ENCODE measurements around the gene DNAJC7. TPM values are rescaled to one million over a fixed set of nuclear protein-coding genes. Genes with fewer than 3 reads are reported as not detected.

DNAJC7 gene
- total RNA-seq, 1 experiment from 2014 or later, result 60.1 TPM

- Histone ChIP-seq H4K20me1 (ENCODE audit: low read length) (no peaks in the 10 kb centered on the region), H3K27ac (ENCODE audit: low read length) (0 out of 2 replicates have a peak within 1 kb of the TSS, but pooled peaks have one; percentile 7), H3K9me2 (replicated peaks; ENCODE audit: low read length) (no peaks in the 10 kb centered on the region), H3K79me2 (ENCODE audit: low read length) (peaks cover 42% of the 10 kb centered on the region), H3F3A (ENCODE audit: low read length, unreplicated experiment) (no peaks in the 10 kb centered on the region), H3K4me2 (ENCODE audit: low read length) (peak within 1 kb of the TSS; percentile 93), H3K27me3 (ENCODE audit: low read length) (no peaks in the 10 kb centered on the region), H3K4me3 (ENCODE audit: low read length) (peak within 1 kb of the TSS; percentile 96), H3K36me3 (ENCODE audit: low read depth, low read length) (no peaks in the 10 kb centered on the region), H3K9me3 (ENCODE audit: low read length) (no peaks in the 10 kb centered on the region), H3K9ac (ENCODE audit: low read length) (peak within 1 kb of the TSS; percentile 97), H2AFZ (ENCODE audit: low read length) (peak within 1 kb of the TSS; percentile 94), H3K4me1 (ENCODE audit: insufficient read depth, low read length) (peaks cover 24% of the 10 kb centered on the region)
- ChIA-PET CTCF (interaction anchor here (0.6 to 0.7 kb wide), 4 partner anchors 56 to 744 kb away, joined by 3 to 5 read pairs (median 4); no protein-coding TSS in a partner anchor), POLR2A (ENCODE audit: unreplicated experiment) (interaction anchor here (0.7 to 1.1 kb wide), 2 partner anchors 54 to 548 kb away, joined by 4 to 5 read pairs; partner anchors contain the start of gene CNP)
- peak; percentile 63 for ATAC-seq
- BruUV-seq (replicated peaks), result no TSS peak
- intact Hi-C loops (cut with micrococcal nuclease), result no loop called here
- DNase-seq, result peak; percentile 86
- TF ChIP-seq CTCF (conservative IDR thresholded peaks at IDR 0.05; ENCODE audit: low read depth, low read length) (peak; percentile 76), EZH2phosphoT487 (IDR thresholded peaks at IDR 0.05; ENCODE audit: borderline replicate concordance, low read length) (no peak), EZH2 (IDR thresholded peaks at IDR 0.05; ENCODE audit: low read length, unreplicated experiment) (no peak)
Observed at GRCh38 chr17:42019509-42020404, 2.5 kb upstream of the DNAJC7 start, which contains the start of gene NKIRAS2. TSS of gene NKIRAS2 (plus strand) at chr17:42020090. CDS start at chr17:42021578, 1,488 bp downstream.

GRCh38 chr17:42018988-42019387, 1.7 kb upstream of the DNAJC7 start:
- POLR2A ChIA-PET (ENCODE audit: unreplicated experiment), result interaction anchor here (0.7 to 1.0 kb wide), 2 partner anchors 47 to 549 kb away, joined by 3 to 5 read pairs; no protein-coding TSS in a partner anchor
- intact Hi-C loops (cut with micrococcal nuclease), result no loop called here

More at GRCh38 chr17:42018988-42019387, 1.7 kb upstream of the DNAJC7 start:
- no peak for DNase-seq
- Histone ChIP-seq H3K4me1 (ENCODE audit: insufficient read depth, low read length) (peaks cover 17% of the 10 kb centered on the region), H2AFZ (ENCODE audit: low read length) (no peak overlapping the region), H3K79me2 (ENCODE audit: low read length) (peaks cover 50% of the 10 kb centered on the region), H3K36me3 (ENCODE audit: low read depth, low read length) (no peaks in the 10 kb centered on the region), H3F3A (ENCODE audit: low read length, unreplicated experiment) (no peaks in the 10 kb centered on the region), H3K4me3 (ENCODE audit: low read length) (no peak overlapping the region), H4K20me1 (ENCODE audit: low read length) (no peaks in the 10 kb centered on the region), H3K27me3 (ENCODE audit: low read length) (no peaks in the 10 kb centered on the region), H3K4me2 (ENCODE audit: low read length) (no peak overlapping the region), H3K9me3 (ENCODE audit: low read length) (no peaks in the 10 kb centered on the region), H3K9ac (ENCODE audit: low read length) (no peak overlapping the region), H3K27ac (ENCODE audit: low read length) (no peak overlapping the region), H3K9me2 (replicated peaks; ENCODE audit: low read length) (no peaks in the 10 kb centered on the region)
- no peak for ATAC-seq
- no peak for TF ChIP-seq EZH2 (IDR thresholded peaks at IDR 0.05; ENCODE audit: low read length, unreplicated experiment)
- TF ChIP-seq EZH2phosphoT487 (IDR thresholded peaks at IDR 0.05; ENCODE audit: borderline replicate concordance, low read length), result no peak
- no peak for TF ChIP-seq CTCF (conservative IDR thresholded peaks at IDR 0.05; ENCODE audit: low read depth, low read length)
- CTCF ChIA-PET, result no interaction called here
- no TSS peak for BruUV-seq (replicated peaks)

All from PC-3 (cell line).